HG03520 (cell line): Measurements from ENCODE around the gene LONP2.
"Not testable (repeated sequence)": the region's sequence is repeated elsewhere in the genome, so short reads cannot be mapped to it uniquely, and the experiment has no call there.

Experiments used
- ATAC-seq: cut with Tn5 transposase; IDR thresholded peaks from one replicate; pipeline ENCODE4 v1.9.1; 2021; ENCODE audit warnings: mild to moderate bottlenecking, moderate library complexity; ENCODE audit not compliant: unreplicated experiment

Gene LONP2

GRCh38 chr16:48385253-48386150 lies 141.4 kb downstream of the LONP2 start, which contains the start of gene SIAH1:
TSS of gene SIAH1 (minus strand) at chr16:48385413. CDS start at chr16:48362428, 22,985 bp downstream.
- ATAC-seq = peak; percentile 59

DNA sequence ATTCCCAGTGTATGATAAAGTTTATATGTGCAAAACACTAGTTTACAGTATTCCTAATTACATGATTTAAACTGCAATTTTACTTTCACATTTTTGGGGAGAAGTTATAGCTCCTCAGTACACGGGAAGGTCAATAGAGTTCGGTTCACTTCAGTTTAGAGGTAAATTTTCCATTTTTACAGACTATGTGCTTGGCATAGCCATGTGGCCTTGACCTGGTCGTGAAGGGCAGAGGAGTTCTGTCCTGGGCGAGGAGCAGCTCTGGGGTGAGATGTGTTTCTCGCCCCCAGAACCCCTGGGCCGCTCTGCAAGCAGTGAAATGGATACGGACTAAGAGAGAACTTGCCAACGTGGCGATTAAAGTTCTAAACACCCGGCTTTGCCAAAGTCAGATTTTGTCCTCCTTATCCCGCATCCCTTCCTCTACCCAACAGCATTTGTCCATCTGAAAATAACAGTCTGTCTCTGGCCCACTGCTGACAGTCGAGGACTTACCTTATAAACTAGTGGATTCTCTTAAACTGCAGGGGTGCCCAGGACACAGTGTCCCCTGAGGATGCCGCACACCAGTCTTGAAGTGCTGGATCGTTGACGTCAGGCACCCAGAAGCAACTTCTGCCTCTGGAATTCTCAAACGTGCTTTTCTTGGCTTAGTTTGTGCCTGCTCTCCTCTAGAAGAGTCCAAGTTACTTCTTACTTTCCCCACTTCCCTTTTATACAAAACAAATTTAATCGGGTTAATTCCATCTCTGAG lies 142.6 kb downstream of the LONP2 start:
- no peak for ATAC-seq

DNA sequence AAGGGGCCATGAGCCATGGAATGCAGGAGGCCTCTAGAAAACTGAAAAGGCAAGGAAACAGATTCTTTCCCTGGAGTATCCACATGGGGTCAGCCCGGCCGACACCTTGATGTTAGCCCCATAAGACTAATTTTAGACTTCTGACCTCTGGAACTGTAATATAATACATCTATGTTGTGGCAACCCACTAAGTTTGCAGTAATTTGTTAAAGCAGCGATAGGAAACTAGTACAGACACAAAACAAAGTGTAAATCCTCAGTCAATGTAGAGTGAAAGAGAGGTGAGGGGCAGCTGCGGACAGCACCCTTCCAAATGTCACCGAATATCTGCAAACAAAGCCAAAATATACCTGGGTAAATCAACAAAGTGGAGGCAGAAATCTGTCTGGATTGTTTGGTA lies 148.3 kb downstream of the LONP2 start:
- ATAC-seq = no peak

DNA sequence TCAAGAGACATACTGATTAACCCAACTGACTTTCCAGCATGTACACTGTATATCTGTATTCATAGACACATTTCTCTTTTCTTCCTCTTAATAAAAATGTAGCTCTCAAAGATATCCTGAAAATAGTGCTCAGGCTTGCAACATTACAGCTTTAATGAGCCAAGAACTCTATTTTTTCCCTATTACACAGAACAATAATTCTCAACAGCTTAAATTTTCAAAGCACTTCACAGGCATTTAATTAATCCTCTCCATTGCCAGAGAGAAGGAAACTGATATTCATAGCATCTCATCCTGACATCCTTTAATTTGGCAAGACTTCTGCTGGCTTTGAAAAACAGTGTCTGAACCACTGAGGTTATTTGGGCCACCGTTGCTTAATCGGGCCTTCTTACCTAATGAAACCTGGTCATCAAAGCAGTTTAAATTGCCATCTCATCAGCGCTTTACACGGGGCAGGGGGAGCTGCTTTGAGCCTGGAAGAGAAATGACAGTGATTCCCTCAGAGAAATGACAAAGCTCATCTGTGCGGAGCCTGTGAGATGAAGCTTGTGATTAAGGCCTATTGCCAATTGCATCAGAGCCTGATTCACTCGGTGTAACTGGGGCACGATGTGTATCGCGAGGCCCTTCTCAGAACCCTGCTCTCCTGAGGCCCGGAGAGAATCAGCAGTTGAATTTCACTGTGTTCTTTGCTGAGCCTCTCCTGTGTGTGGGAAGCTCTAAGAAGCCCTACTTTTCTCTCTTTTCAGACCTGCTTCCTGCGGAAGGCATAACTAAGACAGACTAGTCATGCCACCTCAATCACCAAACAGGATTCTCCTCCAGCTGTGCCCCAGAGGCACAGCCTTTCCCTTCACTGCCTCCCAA lies 149.6 kb downstream of the LONP2 start:
- no peak for ATAC-seq

- ATAC-seq = no peak
These were observed 150.2 kb downstream of the LONP2 start for GRCh38 chr16:48394355-48394703.

DNA sequence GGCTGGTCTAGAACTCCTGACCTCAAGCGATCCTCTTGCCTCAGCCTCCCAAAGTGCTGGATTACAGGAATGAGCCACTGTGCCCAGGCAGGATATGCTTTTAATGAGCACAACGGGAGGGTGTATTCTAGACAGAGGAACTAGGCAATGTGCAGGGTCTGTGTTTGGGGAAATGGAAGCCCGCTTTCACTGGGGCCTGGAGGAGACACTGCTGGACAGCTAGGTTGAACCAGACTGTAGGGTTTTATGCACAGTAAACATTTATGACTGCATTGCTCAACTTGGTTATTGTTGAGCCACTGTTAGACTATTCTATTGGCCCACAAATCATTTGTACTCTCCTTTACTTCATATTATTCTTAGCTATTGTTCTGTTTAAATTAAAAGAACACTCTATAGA lies 151.3 kb downstream of the LONP2 start:
- ATAC-seq = no peak

DNA sequence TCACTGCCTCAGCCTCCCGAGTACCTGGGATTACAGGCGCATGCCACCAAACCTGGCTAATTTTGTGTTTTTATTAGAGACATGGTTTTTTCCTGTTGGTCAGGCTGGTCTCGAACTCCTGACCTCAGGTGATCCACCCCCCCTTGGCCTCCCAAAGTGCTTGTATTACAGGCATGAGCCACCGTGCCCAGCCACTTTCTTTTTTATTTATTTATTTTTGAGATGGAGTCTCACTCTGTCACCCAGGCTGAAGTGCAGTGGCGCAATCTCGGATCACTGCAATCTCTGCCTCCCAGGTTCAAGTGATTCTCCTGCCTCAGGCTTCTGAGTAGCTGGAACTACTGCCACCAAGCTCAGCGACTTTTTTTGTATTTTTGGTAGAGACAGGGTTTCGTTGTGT lies 158.4 kb downstream of the LONP2 start:
- not testable (repeated sequence) for ATAC-seq

DNA sequence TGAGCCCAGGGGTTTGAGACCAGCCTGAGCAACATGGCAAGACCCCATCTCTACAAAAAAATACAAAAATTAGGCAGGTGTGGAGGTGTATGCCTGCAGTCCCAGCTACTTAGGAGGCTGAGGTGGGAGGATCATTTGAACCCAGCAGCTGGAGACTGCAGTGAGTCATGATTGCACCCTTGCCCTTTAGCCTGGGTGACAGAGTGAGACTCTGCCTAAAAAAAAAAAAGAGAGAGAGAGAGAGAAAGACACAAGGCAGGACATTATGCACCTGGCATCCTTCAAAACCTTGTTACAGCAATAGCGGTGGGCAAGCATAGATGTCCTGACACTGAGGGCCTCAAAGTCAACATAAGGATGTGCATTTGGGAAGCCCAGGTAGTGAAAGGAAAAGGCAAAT lies 161.1 kb downstream of the LONP2 start:
- no peak for ATAC-seq

DNA sequence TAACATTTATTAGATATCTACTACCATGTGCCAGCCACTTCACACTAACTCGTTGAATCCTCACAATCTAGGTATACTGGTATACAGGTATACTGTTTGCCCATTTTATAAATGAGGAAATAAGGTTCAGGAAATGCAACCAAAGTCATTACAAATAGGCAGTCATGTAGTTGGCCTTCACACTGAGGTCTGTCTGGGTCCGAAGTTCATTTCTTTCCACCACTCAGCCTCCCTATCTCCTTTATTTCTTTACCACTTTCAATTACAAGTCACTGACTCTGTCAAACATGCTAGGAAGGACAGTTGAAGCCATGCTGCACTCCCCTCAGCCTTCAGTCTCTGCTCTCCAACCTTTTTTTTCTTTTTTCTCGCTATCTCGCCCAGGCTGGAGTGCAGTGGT lies 161.8 kb downstream of the LONP2 start:
- ATAC-seq = no peak
